Mesenchymal stem cell (in vitro differentiated cells and primary cell): Measurements from ENCODE around the gene CHD3.
"Not testable (repeated sequence)": the region's sequence is repeated elsewhere in the genome, so short reads cannot be mapped to it uniquely, and the experiment has no call there.

Experiments
- DNase-seq: peaks from one replicate; pipeline ENCODE4 v3.0.0-alpha.2; 2013
- H2AFZ ChIP-seq: one replicate; pipeline ENCODE4 v1.6.1; 2013; ENCODE audit warnings: low read depth, mild to moderate bottlenecking, control low read depth, inconsistent platforms, low read length, moderate library complexity
- H2AK5ac ChIP-seq: 2 replicates; pipeline ENCODE4 v1.6.1; 2013; ENCODE audit warnings: low read length, moderate library complexity, mild to moderate bottlenecking, inconsistent platforms; ENCODE audit not compliant: severe bottlenecking
- H2BK120ac ChIP-seq: one replicate; pipeline ENCODE4 v1.6.1; 2013; ENCODE audit warnings: low read depth, mild to moderate bottlenecking, inconsistent platforms, low read length, moderate library complexity
- H2BK12ac ChIP-seq, 2 experiments: one replicate each; pipeline ENCODE4 v1.6.1; 2013; ENCODE audit warnings: inconsistent platforms in 2 of 2, low read length in 2 of 2, mild to moderate bottlenecking in 2 of 2, moderate library complexity in 2 of 2, control low read depth in 1 of 2
- H2BK15ac ChIP-seq: one replicate; pipeline ENCODE4 v1.6.1; 2013; ENCODE audit warnings: mild to moderate bottlenecking, low read depth, inconsistent platforms; ENCODE audit not compliant: poor library complexity, severe bottlenecking
- H2BK5ac ChIP-seq: 2 replicates; pipeline ENCODE4 v1.6.1; 2013; ENCODE audit warnings: low read depth, mild to moderate bottlenecking, low read length, control low read depth, inconsistent platforms; ENCODE audit not compliant: poor library complexity, severe bottlenecking
- H3K14ac ChIP-seq, 2 experiments: one replicate each; pipeline ENCODE4 v1.6.1; 2013; ENCODE audit warnings: inconsistent platforms in 2 of 2, low read length in 2 of 2, control low read depth in 1 of 2, mild to moderate bottlenecking in 1 of 2, moderate library complexity in 1 of 2
- H3K18ac ChIP-seq, 2 experiments: one replicate each; pipeline ENCODE4 v1.6.1; 2013; ENCODE audit warnings: inconsistent platforms in 2 of 2, low read length in 2 of 2, control low read depth in 1 of 2, low read depth in 1 of 2, mild to moderate bottlenecking in 1 of 2
- H3K23ac ChIP-seq, 2 experiments: one replicate each; pipeline ENCODE4 v1.6.1; 2013; ENCODE audit warnings: inconsistent platforms in 2 of 2, low read length in 2 of 2, mild to moderate bottlenecking in 2 of 2, moderate library complexity in 2 of 2, control low read depth in 1 of 2
- H3K27ac ChIP-seq: 2 replicates; pipeline ENCODE4 v1.5.1; 2013; ENCODE audit warnings: mild to moderate bottlenecking, moderate library complexity, low read length, control low read depth, inconsistent platforms; ENCODE audit not compliant: poor library complexity, severe bottlenecking
- H3K27me3 ChIP-seq, 2 experiments: 2 replicates each; pipeline versions ENCODE4 v1.6.1 to v1.7.0; 2013; ENCODE audit warnings: low read length in 2 of 2, mild to moderate bottlenecking in 2 of 2, moderate library complexity in 2 of 2, control low read depth in 1 of 2, inconsistent platforms in 1 of 2; ENCODE audit not compliant: control insufficient read depth in 1 of 2, insufficient read depth in 1 of 2
- H3K36me3 ChIP-seq, 2 experiments: 2 replicates each; pipeline versions ENCODE4 v1.6.1 to v1.7.0; 2013; ENCODE audit warnings: low read length in 2 of 2, control low read depth in 1 of 2, inconsistent platforms in 1 of 2, low read depth in 1 of 2, mild to moderate bottlenecking in 1 of 2; ENCODE audit not compliant: insufficient read depth in 2 of 2, control insufficient read depth in 1 of 2
- H3K4ac ChIP-seq, 2 experiments: one replicate each; pipeline ENCODE4 v1.6.1; 2013; ENCODE audit warnings: inconsistent platforms in 2 of 2, low read length in 2 of 2, mild to moderate bottlenecking in 2 of 2, moderate library complexity in 2 of 2, control low read depth in 1 of 2, low read depth in 1 of 2
- H3K4me1 ChIP-seq: 2 replicates; pipeline ENCODE4 v1.6.1; 2013; ENCODE audit warnings: low read depth, low read length, control low read depth; ENCODE audit not compliant: control insufficient read depth, insufficient read depth
- H3K4me2 ChIP-seq: 2 replicates; pipeline ENCODE4 v1.6.1; 2013; ENCODE audit warnings: low read length, mild to moderate bottlenecking, inconsistent platforms; ENCODE audit not compliant: poor library complexity, severe bottlenecking
- H3K4me3 ChIP-seq, 2 experiments: 2 replicates each; pipeline versions ENCODE4 v1.5.1 to v1.7.0; 2013; ENCODE audit warnings: low read length in 2 of 2, mild to moderate bottlenecking in 2 of 2, control low read depth in 1 of 2, low read depth in 1 of 2; ENCODE audit not compliant: insufficient read depth in 1 of 2
- H3K79me1 ChIP-seq: replicated peaks from 2 replicates; pipeline ENCODE4 v1.6.1; 2013; ENCODE audit warnings: mild to moderate bottlenecking, control low read depth, low read length, inconsistent platforms; ENCODE audit not compliant: poor library complexity, severe bottlenecking
- H3K9ac ChIP-seq: 2 replicates; pipeline ENCODE4 v1.7.0; 2013; ENCODE audit warnings: mild to moderate bottlenecking, low read length, moderate library complexity
- H3K9me3 ChIP-seq: 2 replicates; pipeline ENCODE4 v1.7.0; 2013; ENCODE audit warnings: mild to moderate bottlenecking, low read length; ENCODE audit not compliant: control insufficient read depth
- H4K8ac ChIP-seq: one replicate; pipeline ENCODE4 v1.6.1; 2013; ENCODE audit warnings: inconsistent platforms, mild to moderate bottlenecking, low read length, moderate library complexity
- H4K91ac ChIP-seq: one replicate; pipeline ENCODE4 v1.6.1; 2013; ENCODE audit warnings: mild to moderate bottlenecking, low read length, inconsistent platforms
- WGBS: methylation state at CpG from one replicate; pipeline ENCODE4 v1.1.7; 2013; ENCODE audit warnings: mixed read lengths; 5-methylcytosine and 5-hydroxymethylcytosine counted together

Gene CHD3

GRCh38 chr17:7858522-7858810 lies 30.1 kb upstream of the CHD3 start:
- Histone ChIP-seq H2AFZ (peak overlapping the region; percentile 56), H2AK5ac (no peak overlapping the region), H2BK5ac (no peak overlapping the region), H3K9ac (peak overlapping the region; percentile 96), H4K91ac (peak overlapping the region; percentile 20), H2BK12ac (no peak overlapping the region), H3K4me1 (peaks cover 28% of the 10 kb centered on the region), H2BK120ac (peak overlapping the region; percentile 21), H3K27ac (peak overlapping the region; percentile 100), H4K8ac (peak overlapping the region; percentile 71), H2BK15ac (no peak overlapping the region), H3K4me2 (peak overlapping the region; percentile 91), H3K79me1 (peaks cover 34% of the 10 kb centered on the region), H3K14ac (peak overlapping the region in 1 of 2 experiments; percentile 81), H3K9me3 (no peaks in the 10 kb centered on the region), H3K36me3 (peaks cover 13 to 39% of the 10 kb centered on the region in 2 experiments), H3K18ac (peak overlapping the region in 1 of 2 experiments; percentile 40), H3K27me3 (no peaks in the 10 kb centered on the region), H3K4ac (no peak overlapping the region), H3K23ac (no peak overlapping the region), H3K4me3 (peak overlapping the region; percentile 75 to 94)
- WGBS, result 33% methylated on average over 20 of the region's 20 CpGs
- peak; percentile 79 for DNase-seq

- Histone ChIP-seq H3K4me1 (peaks cover 27% of the 10 kb centered on the region), H2BK12ac (no peak overlapping the region), H4K91ac (no peak overlapping the region), H2AK5ac (no peak overlapping the region), H3K23ac (no peak overlapping the region), H2BK15ac (no peak overlapping the region), H3K14ac (no peak overlapping the region), H3K27ac (no peak overlapping the region), H2BK5ac (no peak overlapping the region), H4K8ac (no peak overlapping the region), H3K36me3 (peaks cover 11 to 44% of the 10 kb centered on the region in 2 experiments), H3K9ac (peak overlapping the region; percentile 96), H3K4me2 (peak overlapping the region; percentile 91), H3K4me3 (peak overlapping the region in 1 of 2 experiments; percentile 94), H3K9me3 (no peaks in the 10 kb centered on the region), H2AFZ (no peak overlapping the region), H3K27me3 (no peaks in the 10 kb centered on the region), H3K18ac (no peak overlapping the region), H2BK120ac (no peak overlapping the region), H3K4ac (no peak overlapping the region), H3K79me1 (peaks cover 37% of the 10 kb centered on the region)
- DNase-seq, result no peak
- 96% methylated on average over 8 of the region's 8 CpGs for WGBS
These were observed 29.6 kb upstream of the CHD3 start for GRCh38 chr17:7859028-7859427.

- no peak overlapping the region for H3K14ac ChIP-seq
- no peak overlapping the region for H3K4me3 ChIP-seq
- H2BK12ac ChIP-seq, result no peak overlapping the region
- peaks cover 5% of the 10 kb centered on the region for H3K4me1 ChIP-seq
- H3K9ac ChIP-seq, result peak overlapping the region; percentile 26
- peaks cover 46% of the 10 kb centered on the region for H3K79me1 ChIP-seq
- H2BK15ac ChIP-seq, result no peak overlapping the region
- H4K8ac ChIP-seq, result no peak overlapping the region
- H3K27me3 ChIP-seq, result no peaks in the 10 kb centered on the region
- H3K4ac ChIP-seq, result no peak overlapping the region
- no peak overlapping the region for H2BK120ac ChIP-seq
- peak; percentile 67 for DNase-seq
- H3K23ac ChIP-seq, result no peak overlapping the region
- H3K36me3 ChIP-seq, result peaks cover 5 to 44% of the 10 kb centered on the region in 2 experiments
- H3K27ac ChIP-seq, result no peak overlapping the region
- H3K18ac ChIP-seq, result no peak overlapping the region
- H4K91ac ChIP-seq, result no peak overlapping the region
- 45% methylated on average over 2 of the region's 3 CpGs for WGBS
- H2AFZ ChIP-seq, result no peak overlapping the region
- H2AK5ac ChIP-seq, result no peak overlapping the region
- no peak overlapping the region for H3K4me2 ChIP-seq
- H3K9me3 ChIP-seq, result no peaks in the 10 kb centered on the region
- no peak overlapping the region for H2BK5ac ChIP-seq
These were observed 25.7 kb upstream of the CHD3 start for GRCh38 chr17:7862692-7863437.

- not testable (repeated sequence) for H2AK5ac ChIP-seq, H4K8ac ChIP-seq, DNase-seq, H4K91ac ChIP-seq, H2BK12ac ChIP-seq, H3K4me3 ChIP-seq, H3K14ac ChIP-seq, H3K27me3 ChIP-seq, H2BK5ac ChIP-seq, H3K4me2 ChIP-seq, H3K27ac ChIP-seq, H3K18ac ChIP-seq, H2AFZ ChIP-seq, H2BK120ac ChIP-seq, H3K23ac ChIP-seq, H3K9me3 ChIP-seq, H2BK15ac ChIP-seq, H3K4me1 ChIP-seq, H3K9ac ChIP-seq, H3K4ac ChIP-seq
- H3K79me1 ChIP-seq, result peaks cover 41% of the 10 kb centered on the region
- WGBS, result 89% methylated on average over 5 of the region's 5 CpGs
- peaks cover 5 to 42% of the 10 kb centered on the region in 2 experiments for H3K36me3 ChIP-seq
These were observed 24.2 kb upstream of the CHD3 start for GRCh38 chr17:7864384-7864783.
